C1 segment of cervical spinal cord (tissue), 14 donors: Measurements from ENCODE around the gene KCNIP1.

Experiments used
- DNase-seq, 14 donors: peaks; one replicate each; lab custom pipeline; 2025; lab: John Stamatoyannopoulos, UW

KCNIP1 gene

DNA sequence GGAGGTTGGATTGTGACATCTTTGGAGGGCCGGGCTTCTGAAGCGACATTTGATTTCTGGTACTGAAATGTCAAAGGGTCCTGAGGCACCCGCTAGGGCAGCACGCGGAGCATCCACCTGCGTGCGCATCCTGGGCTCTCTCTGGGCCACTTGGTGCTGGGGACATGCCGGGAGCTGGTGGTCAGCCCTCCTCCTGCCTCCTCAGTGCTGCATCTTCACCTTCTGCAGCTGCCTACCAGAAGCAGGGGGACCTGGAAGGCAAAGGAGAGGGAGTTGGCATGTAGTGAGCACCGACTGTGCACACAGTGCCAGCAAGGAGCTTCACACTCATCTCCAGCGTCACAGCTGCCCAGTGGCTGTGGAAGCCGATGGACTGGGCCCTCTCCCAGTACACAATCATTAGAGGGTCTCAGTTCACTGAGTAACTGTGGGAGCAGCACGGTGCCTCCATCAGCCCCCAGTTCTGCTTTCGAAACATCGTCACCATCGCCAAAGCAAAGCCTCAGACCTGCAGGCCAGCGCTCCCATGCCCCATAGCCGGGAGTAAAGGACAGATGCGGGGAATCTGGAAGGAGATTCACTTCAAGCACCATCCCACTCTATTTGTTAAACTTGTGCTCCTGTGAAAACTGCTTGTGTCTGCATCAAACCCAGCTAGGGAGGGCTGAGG is 138.4 kb downstream of the KCNIP1 start:
- no peak for DNase-seq

GRCh38 chr5:170642776-170643436 is 139.1 kb downstream of the KCNIP1 start:
- DNase-seq, result peak in 1 of 14 donors; percentile 29

- no peak for DNase-seq
Observed at GRCh38 chr5:170643591-170643990, 139.8 kb downstream of the KCNIP1 start.

DNA sequence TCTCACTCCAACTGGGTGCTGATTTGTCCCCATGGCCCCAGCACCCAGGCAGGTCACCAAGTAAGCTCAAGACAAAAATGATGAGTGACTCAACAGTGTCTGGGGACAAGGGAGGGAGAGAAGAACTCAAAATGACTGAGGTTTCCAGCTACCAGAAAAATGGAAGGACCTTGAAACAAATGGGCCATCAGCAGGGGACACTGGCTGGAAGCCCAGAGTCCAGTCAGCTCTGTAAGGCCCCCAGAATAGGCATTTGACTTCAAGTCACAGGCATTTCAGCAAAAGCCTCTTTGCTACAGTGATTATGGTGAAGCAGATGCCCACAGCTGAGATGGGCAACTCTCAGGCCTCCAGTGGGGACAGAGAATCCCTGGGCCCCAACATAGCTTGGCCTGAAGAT is 140.7 kb downstream of the KCNIP1 start:
- peak in 1 of 14 donors; percentile 57 for DNase-seq

DNA sequence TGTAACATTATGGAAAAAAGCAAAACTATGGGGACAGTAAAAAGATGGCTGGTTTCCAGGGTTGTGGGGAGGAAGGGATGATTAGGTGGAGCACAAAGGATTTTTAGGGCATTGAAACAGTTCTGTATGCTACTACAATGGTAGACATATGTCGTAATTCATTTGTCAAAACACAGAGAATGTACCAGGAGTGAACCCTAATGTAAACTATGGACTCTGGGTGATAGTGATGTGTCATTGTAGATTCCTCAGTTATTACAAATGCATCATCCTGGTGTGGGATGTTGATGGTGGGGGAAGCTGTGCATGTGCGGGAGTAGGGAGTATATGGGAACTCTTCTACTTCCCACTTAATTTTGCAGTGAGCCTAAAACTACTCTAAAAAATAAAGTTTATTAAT is 144.7 kb downstream of the KCNIP1 start:
- DNase-seq, result no peak

GRCh38 chr5:170650850-170651249 is 147.0 kb downstream of the KCNIP1 start:
- DNase-seq, result no peak

GRCh38 chr5:170651604-170652277 is 147.9 kb downstream of the KCNIP1 start:
- no peak for DNase-seq

- DNase-seq, result no peak
Observed at GRCh38 chr5:170655476-170655875, 151.7 kb downstream of the KCNIP1 start.

GRCh38 chr5:170655920-170656319 is 152.1 kb downstream of the KCNIP1 start:
- no peak for DNase-seq

- no peak for DNase-seq
Observed at GRCh38 chr5:170656346-170656745, 152.5 kb downstream of the KCNIP1 start.

GRCh38 chr5:170660531-170660930 is 156.7 kb downstream of the KCNIP1 start:
- DNase-seq, result no peak

GRCh38 chr5:170662966-170663365 is 159.1 kb downstream of the KCNIP1 start:
- DNase-seq, result no peak

DNA sequence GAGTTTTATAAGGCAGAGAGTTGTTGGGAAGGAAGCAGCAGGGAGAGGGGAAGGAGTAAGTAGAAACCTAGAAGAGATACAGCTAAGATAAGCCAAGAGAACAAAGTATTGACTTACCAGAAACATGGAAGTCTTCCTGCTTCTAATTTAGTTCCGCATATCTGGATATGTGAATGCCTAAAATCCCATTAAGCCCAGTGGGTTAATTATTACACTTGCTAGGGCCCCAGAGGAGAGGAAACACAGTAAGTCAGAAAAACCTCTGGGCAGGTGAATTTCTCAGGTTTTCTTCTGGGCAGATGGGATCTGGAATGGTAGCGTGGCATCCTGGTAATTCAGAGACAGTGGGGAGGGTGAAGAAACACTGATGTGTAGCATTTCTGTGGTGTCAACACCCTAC is 175.0 kb downstream of the KCNIP1 start:
- DNase-seq, result no peak

GRCh38 chr5:170681013-170681433 is 177.2 kb downstream of the KCNIP1 start:
- DNase-seq, result no peak

DNA sequence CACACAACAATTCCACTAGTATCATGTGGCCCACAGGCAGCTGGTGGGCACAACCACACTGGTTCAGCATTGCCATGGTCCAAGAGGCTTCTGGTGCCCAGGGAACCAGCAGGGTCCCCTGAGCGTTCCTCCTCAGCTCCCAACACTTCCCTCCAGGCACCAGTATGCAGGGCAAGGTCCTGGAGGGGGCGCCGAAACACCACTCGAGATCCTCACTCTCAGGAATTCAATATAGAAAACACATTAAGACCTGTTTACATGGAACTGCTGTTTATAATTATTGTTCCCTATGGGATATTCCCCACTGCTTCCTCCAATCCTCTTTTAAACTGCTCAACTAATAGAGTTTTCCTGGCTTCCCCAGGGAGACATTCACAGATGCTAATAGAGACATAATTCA is 187.8 kb downstream of the KCNIP1 start:
- DNase-seq, result no peak

GRCh38 chr5:170693701-170694100 is 189.9 kb downstream of the KCNIP1 start:
- no peak for DNase-seq

DNA sequence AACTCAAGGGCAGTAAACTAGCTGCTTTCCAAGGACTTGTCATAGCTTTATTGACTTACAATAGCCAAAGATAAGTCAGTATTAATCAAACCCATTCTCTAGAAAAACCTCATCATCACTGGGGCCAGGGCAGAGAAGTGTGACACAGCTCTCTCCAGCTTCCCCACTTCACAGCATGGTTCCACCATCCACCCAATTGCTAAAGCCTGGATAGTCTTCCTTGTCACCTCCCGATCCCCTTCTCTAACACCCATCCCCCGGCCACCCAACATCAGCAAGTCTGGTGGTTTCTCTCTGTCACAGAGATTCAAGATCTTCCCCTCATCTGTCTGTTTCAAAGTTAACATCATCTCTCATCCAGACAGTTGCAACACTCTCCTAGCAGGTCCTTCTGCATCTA is 191.1 kb downstream of the KCNIP1 start:
- DNase-seq, result no peak

GRCh38 chr5:170697031-170697430 is 193.2 kb downstream of the KCNIP1 start:
- no peak for DNase-seq

GRCh38 chr5:170700503-170700902 is 196.7 kb downstream of the KCNIP1 start:
- no peak for DNase-seq

DNA sequence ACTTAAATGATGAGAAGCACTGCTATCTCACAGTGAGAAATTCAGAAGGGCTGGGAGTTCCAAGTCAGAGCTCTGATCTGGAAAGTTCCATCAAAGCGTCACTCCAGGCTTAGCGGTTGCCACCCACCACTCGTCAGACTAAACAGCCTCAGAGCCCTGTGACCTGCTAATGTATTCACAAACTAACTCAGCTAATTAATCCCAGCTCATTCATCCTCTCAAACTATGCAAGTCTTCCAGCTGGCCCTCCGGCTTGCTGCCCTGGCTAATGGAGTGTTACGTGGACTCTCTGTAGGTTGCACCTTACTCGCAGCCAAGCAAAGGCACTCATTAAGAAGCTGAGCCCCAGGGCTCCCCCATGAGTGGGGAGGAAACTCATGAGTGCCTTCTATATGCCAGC is 197.5 kb downstream of the KCNIP1 start:
- DNase-seq, result no peak

GRCh38 chr5:170704417-170705192 is 200.8 kb downstream of the KCNIP1 start:
- no peak for DNase-seq

- no peak for DNase-seq
Observed at GRCh38 chr5:170709640-170710039, 205.8 kb downstream of the KCNIP1 start.
